SK-N-SH (cell line): ENCODE measurements around the gene LRMDA. TPM values are rescaled to one million over a fixed set of nuclear protein-coding genes. Genes with fewer than 3 reads are reported as not detected.

Source experiments
- CTCF ChIA-PET: fragments of 300-600, 350-600 bp; formaldehyde crosslinking; extraction: SDS; loops from one replicate; lab custom pipeline; 2021; lab: Yijun Ruan, JAX
- POLR2A ChIA-PET: fragments of 350-600 bp; sonication (Branson Sonifier 250); formaldehyde crosslinking; extraction: SDS; loops from one replicate; lab custom pipeline; 2020; ENCODE audit warnings: antibody characterized with exemption, inconsistent platforms; lab: Yijun Ruan, JAX
- DNase-seq: peaks from one replicate; pipeline ENCODE4 v3.0.0; 2012
- H2AFZ ChIP-seq: fragments of 200-600 bp; sonication (generic); 2 replicates; pipeline ENCODE4 v1.8.1; 2016; ENCODE audit warnings: antibody characterized with exemption, mild to moderate bottlenecking, low read depth
- H3F3A ChIP-seq: fragments of 200-600 bp; sonication (generic); replicated peaks from 2 replicates; pipeline ENCODE3; 2016; ENCODE audit warnings: antibody characterized with exemption, mild to moderate bottlenecking; ENCODE audit not compliant: insufficient read depth
- H3K27ac ChIP-seq, 2 experiments: fragments of 200-500 bp in 1 of 2; fragments of 200-600 bp in 1 of 2; sonication (Bioruptor generic) in 1 of 2; sonication (generic), shearing (Covaris generic) in 1 of 2; 2 replicates each; pipeline versions ENCODE4 v1.5.1 to v1.6.1; 2014 to 2016; ENCODE audit warnings: low read depth in 2 of 2, inconsistent platforms in 1 of 2, low read length in 1 of 2, mild to moderate bottlenecking in 1 of 2, mixed read lengths in 1 of 2
- H3K27me3 ChIP-seq: fragments of 200-600 bp; sonication (generic), shearing (Covaris generic); 2 replicates; pipeline ENCODE4 v1.6.1; 2016; ENCODE audit warnings: mixed run types; ENCODE audit not compliant: insufficient read depth
- H3K36me3 ChIP-seq, 2 experiments: fragments of 200-500 bp in 1 of 2; fragments of 200-600 bp in 1 of 2; sonication (Bioruptor generic) in 1 of 2; sonication (generic) in 1 of 2; replicated peaks in 1 of 2; 2 replicates each; pipeline versions ENCODE3 to v1.5.1; 2014 to 2016; ENCODE audit warnings: low read length in 1 of 2, mild to moderate bottlenecking in 1 of 2; ENCODE audit not compliant: insufficient read depth in 2 of 2, control insufficient read depth in 1 of 2
- H3K4me1 ChIP-seq, 2 experiments: fragments of 200-500 bp in 1 of 2; fragments of 200-600 bp in 1 of 2; sonication (Bioruptor generic) in 1 of 2; sonication (generic), shearing (Covaris generic) in 1 of 2; 2 replicates each; pipeline versions ENCODE4 v1.5.1 to v1.6.1; 2014 to 2016; ENCODE audit warnings: low read depth in 1 of 2, low read length in 1 of 2, mixed run types in 1 of 2; ENCODE audit not compliant: insufficient read depth in 2 of 2, control insufficient read depth in 1 of 2
- H3K4me2 ChIP-seq: fragments of 200-600 bp; sonication (generic), shearing (Covaris generic); 2 replicates; pipeline ENCODE4 v1.6.1; 2017; ENCODE audit warnings: mixed run types
- H3K4me3 ChIP-seq, 2 experiments: fragments of 200-500 bp in 1 of 2; fragments of 200-600 bp in 1 of 2; sonication (Bioruptor generic) in 1 of 2; sonication (generic), shearing (Covaris generic) in 1 of 2; 2 replicates each; pipeline versions ENCODE4 v1.5.1 to v1.8.1; 2014 to 2016; ENCODE audit warnings: low read depth in 2 of 2, inconsistent platforms in 1 of 2, low read length in 1 of 2, mild to moderate bottlenecking in 1 of 2, mixed read lengths in 1 of 2, moderate library complexity in 1 of 2
- H3K79me2 ChIP-seq: fragments of 200-600 bp; sonication (generic); 2 replicates; pipeline ENCODE4 v1.8.1; 2017; ENCODE audit warnings: mild to moderate bottlenecking; ENCODE audit not compliant: insufficient read depth
- H3K9ac ChIP-seq: fragments of 200-600 bp; sonication (generic); 2 replicates; pipeline ENCODE4 v1.6.1; 2017; ENCODE audit warnings: mixed run types
- H3K9me2 ChIP-seq: fragments of 200-600 bp; sonication (generic); 2 replicates; pipeline ENCODE4 v1.6.1; 2017; ENCODE audit warnings: mixed run types
- H3K9me3 ChIP-seq: fragments of 200-600 bp; sonication (generic); 2 replicates; pipeline ENCODE4 v1.6.1; 2017; ENCODE audit warnings: mixed run types, mild to moderate bottlenecking, moderate library complexity
- H4K20me1 ChIP-seq: fragments of 200-600 bp; sonication (generic); 2 replicates; pipeline ENCODE4 v1.6.1; 2017; ENCODE audit warnings: mild to moderate bottlenecking, mixed run types; ENCODE audit not compliant: insufficient read depth
- CHD2 ChIP-seq: fragments of 150-350 bp; IDR thresholded peaks from 2 replicates; pipeline ENCODE4 v1.6.1; 2018; ENCODE audit warnings: low read length; ENCODE audit not compliant: partially characterized antibody
- EP300 ChIP-seq, 2 experiments: IDR thresholded peaks; 2 replicates each; pipeline versions ENCODE4 v1.4.0 to v1.6.1; 2012; ENCODE audit warnings: borderline replicate concordance in 1 of 2, low read depth in 1 of 2, low read length in 1 of 2
- FOSL2 ChIP-seq: IDR thresholded peaks from 2 replicates; pipeline ENCODE4 v1.4.0; 2012; ENCODE audit warnings: low read depth, mild to moderate bottlenecking, moderate library complexity, borderline replicate concordance
- FOXJ3 ChIP-seq: sonication (generic); formaldehyde crosslinking; IDR thresholded peaks from 2 replicates; pipeline ENCODE4 v1.5.1; 2020; ENCODE audit warnings: mild to moderate bottlenecking, missing genetic modification reagents
- FOXM1 ChIP-seq: IDR thresholded peaks from 2 replicates; pipeline ENCODE4 v1.4.0; 2012; ENCODE audit warnings: low read depth, mild to moderate bottlenecking
- JUND ChIP-seq: IDR thresholded peaks from 2 replicates; pipeline ENCODE4 v1.4.0; 2012
- NRF1 ChIP-seq: IDR thresholded peaks from 2 replicates; pipeline ENCODE4 v1.6.1; 2012; ENCODE audit warnings: low read depth, mild to moderate bottlenecking, low read length
- POLR2AphosphoS5 ChIP-seq: IDR thresholded peaks from 2 replicates; pipeline ENCODE4 v1.6.1; 2012; ENCODE audit warnings: low read depth, low read length
- RCOR1 ChIP-seq: fragments of 150-350 bp; IDR thresholded peaks from 2 replicates; pipeline ENCODE4 v1.6.1; 2017; ENCODE audit warnings: antibody characterized with exemption, low read length
- RXRA ChIP-seq: IDR thresholded peaks from 2 replicates; pipeline ENCODE4 v1.4.0; 2012; ENCODE audit warnings: low read depth, mild to moderate bottlenecking, borderline replicate concordance
- TCF12 ChIP-seq: IDR thresholded peaks from 2 replicates; pipeline ENCODE4 v1.4.0; 2012
- WGBS: methylation state at CpG from one replicate; pipeline ENCODE4 v1.1.6; 2017; ENCODE audit warnings: low lambda C conversion rate; 5-methylcytosine and 5-hydroxymethylcytosine counted together
- polyA plus RNA-seq, 3 experiments: library from polyadenylated mRNA; depleted of rRNA; stranded (reverse); fragments of >200 nt; gene quantifications; 2 replicates each; pipeline ENCODE4 v1.2.3, GENCODE V29; 2012
- TF ChIP-seq, protein P1 (sequence below): IDR thresholded peaks from 2 replicates; pipeline ENCODE4; 2012

LRMDA gene
- polyA plus RNA-seq, 1 of the 3 experiments (the other 2 are of a cell fraction), result 0.95 TPM

DNA sequence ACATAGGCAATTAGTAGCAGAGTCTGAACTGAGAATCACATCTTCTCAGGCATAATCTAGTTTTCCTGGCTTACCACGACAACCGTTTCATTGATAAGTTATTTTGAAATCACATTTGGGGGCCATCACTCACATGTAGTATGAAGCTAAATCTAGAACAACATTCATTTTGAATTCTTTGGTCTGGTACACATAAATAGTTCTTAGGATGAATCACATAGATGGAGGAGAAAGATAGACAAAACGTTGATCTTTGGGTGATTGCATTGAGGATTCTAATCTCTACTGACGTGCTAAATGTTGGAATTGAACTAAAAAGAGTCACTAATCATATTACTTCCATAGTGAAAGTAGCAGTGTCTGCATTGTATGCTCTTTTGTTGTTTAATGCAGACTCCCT, 1022.6 kb downstream of the LRMDA start:
- no peaks in the 10 kb centered on the region for H4K20me1 ChIP-seq
- H2AFZ ChIP-seq, result peak overlapping the region; percentile 60; the same call in 1 of the 2 replicates
- H3K9me2 ChIP-seq, result no peaks in the 10 kb centered on the region
- no peaks in the 10 kb centered on the region for H3K9me3 ChIP-seq
- peak overlapping the region; percentile 12 to 79; a peak in 1 of 4 replicates for H3K27ac ChIP-seq
- H3K9ac ChIP-seq, result no peak overlapping the region
- ChIA-PET POLR2A (no interaction called here), CTCF (no interaction called here)
- H3K79me2 ChIP-seq, result no peaks in the 10 kb centered on the region
- TF ChIP-seq RCOR1, result no peak
- no peak for TF ChIP-seq RXRA
- TF ChIP-seq FOXJ3 (CRISPR knock-in tag), result no peak
- TF ChIP-seq FOSL2, result peak; percentile 57; the same call in 1 of the 2 replicates
- TF ChIP-seq TCF12, result peak; percentile 52
- 0 out of 2 replicates have a peak, but pooled peaks have one; percentile 18 for TF ChIP-seq FOXM1
- TF ChIP-seq CHD2, result no peak
- no peak for TF ChIP-seq NRF1
- peak in 1 of 2 experiments; percentile 69; a peak in 2 of 4 replicates for TF ChIP-seq EP300 (IDR thresholded peaks at IDR 0.05; ENCODE audit: borderline replicate concordance in 1 of 2, low read depth in 1 of 2, low read length in 1 of 2)
- TF ChIP-seq, protein P1, sequence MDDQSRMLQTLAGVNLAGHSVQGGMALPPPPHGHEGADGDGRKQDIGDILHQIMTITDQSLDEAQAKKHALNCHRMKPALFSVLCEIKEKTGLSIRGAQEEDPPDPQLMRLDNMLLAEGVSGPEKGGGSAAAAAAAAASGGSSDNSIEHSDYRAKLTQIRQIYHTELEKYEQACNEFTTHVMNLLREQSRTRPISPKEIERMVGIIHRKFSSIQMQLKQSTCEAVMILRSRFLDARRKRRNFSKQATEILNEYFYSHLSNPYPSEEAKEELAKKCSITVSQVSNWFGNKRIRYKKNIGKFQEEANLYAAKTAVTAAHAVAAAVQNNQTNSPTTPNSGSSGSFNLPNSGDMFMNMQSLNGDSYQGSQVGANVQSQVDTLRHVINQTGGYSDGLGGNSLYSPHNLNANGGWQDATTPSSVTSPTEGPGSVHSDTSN, result peak; percentile 59; the same call in 1 of the 2 replicates
- TF ChIP-seq JUND, result peak; percentile 38
- TF ChIP-seq POLR2AphosphoS5, result no peak
- H3K27me3 ChIP-seq, result no peaks in the 10 kb centered on the region
- no peaks in the 10 kb centered on the region for H3K36me3 ChIP-seq
- no peak overlapping the region for H3K4me3 ChIP-seq
- H3K4me2 ChIP-seq, result no peak overlapping the region
- H3K4me1 ChIP-seq, result peaks cover 0 to 4% of the 10 kb centered on the region in 2 experiments; a peak in 2 of 4 replicates
- no peak for DNase-seq
- 37% methylated on average over 4 of the region's 4 CpGs for WGBS
- H3F3A ChIP-seq, result peaks cover 3% of the 10 kb centered on the region

DNA sequence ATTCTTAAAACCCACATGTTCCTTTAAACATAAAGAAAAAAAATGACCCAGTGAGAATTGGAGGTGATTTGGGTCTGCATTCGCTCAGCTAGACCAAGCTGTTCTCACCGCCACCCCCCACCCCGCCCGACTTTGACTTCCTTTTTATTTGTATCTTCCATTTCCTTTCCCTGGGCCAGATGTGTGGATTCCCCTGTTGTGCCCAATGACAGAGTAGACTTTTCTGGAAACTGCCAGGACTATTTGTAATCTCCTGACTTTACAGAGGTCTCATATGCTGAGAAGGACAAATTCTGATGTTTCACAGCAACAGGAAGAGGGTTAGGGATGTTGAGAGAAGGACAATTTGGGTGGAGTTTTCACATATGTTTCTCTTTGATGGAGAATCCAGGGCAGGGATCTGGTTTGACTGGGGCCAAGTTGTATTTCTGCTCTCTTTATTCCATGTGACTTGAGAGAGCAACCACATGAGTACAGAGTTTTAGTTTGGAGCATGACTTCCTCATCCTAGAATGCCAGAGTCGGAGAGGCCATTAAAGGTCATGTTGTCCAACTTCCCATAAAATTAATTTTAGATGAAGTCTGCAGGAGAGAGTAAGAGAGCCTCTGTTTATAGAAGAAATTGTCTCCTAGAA, 1023.2 kb downstream of the LRMDA start:
- WGBS, result 92% methylated on average over 5 of the region's 5 CpGs
- no peaks in the 10 kb centered on the region for H3K9me3 ChIP-seq
- H3K9me2 ChIP-seq, result no peaks in the 10 kb centered on the region
- DNase-seq, result no peak
- H3K4me1 ChIP-seq, result peaks cover 0 to 6% of the 10 kb centered on the region in 2 experiments; a peak in 2 of 4 replicates
- CTCF ChIA-PET, result no interaction called here
- H3K79me2 ChIP-seq, result no peaks in the 10 kb centered on the region
- peak overlapping the region; percentile 12 to 79; a peak in 1 of 4 replicates for H3K27ac ChIP-seq
- POLR2A ChIA-PET, result no interaction called here
- no peaks in the 10 kb centered on the region for H4K20me1 ChIP-seq
- peak overlapping the region; percentile 60; the same call in 1 of the 2 replicates for H2AFZ ChIP-seq
- TF ChIP-seq FOXM1, result 0 out of 2 replicates have a peak, but pooled peaks have one; percentile 2
- TF ChIP-seq FOXJ3 (CRISPR knock-in tag), result no peak
- no peaks in the 10 kb centered on the region for H3K27me3 ChIP-seq
- no peak overlapping the region for H3K4me3 ChIP-seq
- no peak overlapping the region for H3K9ac ChIP-seq
- H3K36me3 ChIP-seq, result no peaks in the 10 kb centered on the region
- peaks cover 3% of the 10 kb centered on the region for H3F3A ChIP-seq
- H3K4me2 ChIP-seq, result no peak overlapping the region
